Measurements from ENCODE around the gene ZNF117. TPM values are rescaled to one million over a fixed set of nuclear protein-coding genes. Genes with fewer than 3 reads are reported as not detected.

The ZNF117 gene
- total and polyA plus RNA-seq, 9 of the 15 experiments (the other 6 are each of a cell fraction or from before 2014, with no cell fraction given): 2.5 to 18.9 (median 14.1) TPM

- TF ChIP-seq SNAPC5 (CRISPR knock-in tag; IDR thresholded peaks at IDR 0.05): no peak
- peak; percentile 75; the same call in 1 of the 2 replicates for TF ChIP-seq HBP1 (CRISPR knock-in tag; IDR thresholded peaks at IDR 0.05)
- TF ChIP-seq ZNF512 (tag; IDR thresholded peaks at IDR 0.05): no peak
- no peak for TF ChIP-seq SMARCB1 (IDR thresholded peaks at IDR 0.05; ENCODE audit: insufficient read length, low read depth)
- peak; percentile 70 for TF ChIP-seq ATF7 (IDR thresholded peaks at IDR 0.05)
- TF ChIP-seq ZNF146 (CRISPR knock-in tag; IDR thresholded peaks at IDR 0.05; ENCODE audit: unreplicated experiment): no peak
- TF ChIP-seq NCOA1 (IDR thresholded peaks at IDR 0.05; ENCODE audit: low read depth): peak; percentile 15; the same call in 1 of the 2 replicates
- TF ChIP-seq AFF1 (IDR thresholded peaks at IDR 0.05; ENCODE audit: low read depth in 1 of 2, partially characterized antibody in 2 of 2): peak in 1 of 2 experiments; percentile 52
- TF ChIP-seq ZNF655 (CRISPR knock-in tag; IDR thresholded peaks at IDR 0.05): no peak
- TF ChIP-seq TEAD1 (CRISPR knock-in tag; IDR thresholded peaks at IDR 0.05): peak in 1 of 2 experiments; percentile 42; a peak in 1 of 4 replicates
- no peak for TF ChIP-seq CBX5 (IDR thresholded peaks at IDR 0.05; ENCODE audit: borderline replicate concordance, low read depth)
- TF ChIP-seq ZBTB26 (CRISPR knock-in tag; IDR thresholded peaks at IDR 0.05): peak; percentile 68; the same call in 1 of the 2 replicates
- TF ChIP-seq FOXO4 (CRISPR knock-in tag; IDR thresholded peaks at IDR 0.05): no peak
- TF ChIP-seq ZFPM2 (CRISPR knock-in tag; IDR thresholded peaks at IDR 0.05): no peak
- no peak for TF ChIP-seq ZNF134 (CRISPR knock-in tag; conservative IDR thresholded peaks at IDR 0.05)
Measured at GRCh38 chr7:65006094-65006992, 15.5 kb upstream of the ZNF117 start, which contains the start of gene ERV3-1 (continued).

Data from K562 (cell line).